Thyroid gland (tissue), 4 donors: ENCODE data around the gene CD244. TPM values are rescaled to one million over a fixed set of nuclear protein-coding genes. Genes with fewer than 3 reads are reported as not detected.

Source experiments
- DNase-seq, 2 donors: peaks; one replicate each; pipeline ENCODE4 v3.0.0-alpha.2; 2019
- H3K27ac ChIP-seq, 3 donors: fragments of 200-600 bp; sonication (generic); 1 replicate in 2 of 3; 2 replicates in 1 of 3; pipeline ENCODE4 v1.5.1; 2016 to 2019; ENCODE audit warnings: mild to moderate bottlenecking in 1 of 3, moderate library complexity in 1 of 3
- H3K27me3 ChIP-seq: fragments of 200-600 bp; sonication (generic); one replicate; pipeline ENCODE4 v1.5.1; 2019
- H3K36me3 ChIP-seq, 2 donors: fragments of 200-600 bp; sonication (generic); one replicate each; pipeline ENCODE4 v1.5.1; 2016 to 2019
- H3K4me1 ChIP-seq, 2 donors: fragments of 200-600 bp; sonication (generic); one replicate each; pipeline ENCODE4 v1.5.1; 2017 to 2019
- H3K4me3 ChIP-seq, 3 donors: fragments of 200-600 bp; sonication (generic); replicated peaks in 1 of 3; 1 replicate in 2 of 3; 2 replicates in 1 of 3; pipeline ENCODE4 v1.5.1; 2016; ENCODE audit warnings: mild to moderate bottlenecking in 1 of 3
- H3K9me3 ChIP-seq: fragments of 200-600 bp; sonication (generic); one replicate; pipeline ENCODE4 v1.5.1; 2017
- POLR2A ChIP-seq, 2 donors: fragments of 450-650 bp; IDR thresholded peaks; one replicate each; pipeline ENCODE4 v1.6.1; 2017; ENCODE audit warnings: antibody characterized with exemption in 2 of 2, mild to moderate bottlenecking in 2 of 2, moderate library complexity in 1 of 2
- WGBS, 2 donors: methylation state at CpG; one replicate each; pipeline ENCODE4 v1.1.5; 2017; 5-methylcytosine and 5-hydroxymethylcytosine counted together
- intact Hi-C: fragments of 100-400 bp; cut with DNase I; formaldehyde crosslinking; loops from one replicate; pipeline ENCODE4 v1.15.1; 2023
- total RNA-seq, 4 donors: library from RNA; depleted of rRNA; stranded (reverse); fragments of >200 nt; gene quantifications; one replicate each; pipeline ENCODE4 v1.2.3, GENCODE V29; 2016
- TF ChIP-seq, protein P1 (sequence below), 6 experiments: fragments of 200-600 bp in 3 of 6; fragments of 450-650 bp in 3 of 6; sonication (generic) in 3 of 6; IDR thresholded peaks; one replicate each; pipeline ENCODE4 v1.5.1; 2016 to 2019; ENCODE audit warnings: antibody characterized with exemption in 6 of 6, mild to moderate bottlenecking in 2 of 6, inconsistent platforms in 1 of 6, moderate library complexity in 1 of 6

The CD244 gene
- total RNA-seq, 4 donors from 2014 or later, result 0.27 TPM; not detected in 3

DNA sequence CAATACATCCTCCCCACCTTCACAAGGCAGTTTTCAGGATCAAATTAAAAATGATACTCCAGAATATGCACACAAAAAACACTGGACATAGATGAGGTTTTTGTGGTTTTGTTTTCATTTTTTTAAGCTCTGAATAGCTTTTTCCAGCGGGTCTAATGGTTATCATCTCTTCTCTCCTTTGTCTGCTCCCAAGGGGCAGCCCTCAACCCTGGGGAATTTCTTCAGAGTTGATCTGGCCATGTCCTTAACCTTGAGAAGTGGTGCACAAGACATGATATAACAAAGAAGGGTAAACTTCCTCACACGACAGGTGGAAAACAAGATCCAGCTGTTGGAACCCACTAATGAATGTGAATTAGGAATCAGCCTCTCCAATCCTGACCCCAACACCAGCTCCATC is 1.5 kb upstream of the CD244 start:
- Histone ChIP-seq H3K36me3 (no peaks in the 10 kb centered on the region), H3K9me3 (no peaks in the 10 kb centered on the region), H3K27me3 (no peaks in the 10 kb centered on the region), H3K4me1 (no peaks in the 10 kb centered on the region), H3K27ac (no peak overlapping the region), H3K4me3 (no peak overlapping the region)
- TF ChIP-seq POLR2A (IDR thresholded peaks at IDR 0.05), result no peak
- TF ChIP-seq, protein P1, sequence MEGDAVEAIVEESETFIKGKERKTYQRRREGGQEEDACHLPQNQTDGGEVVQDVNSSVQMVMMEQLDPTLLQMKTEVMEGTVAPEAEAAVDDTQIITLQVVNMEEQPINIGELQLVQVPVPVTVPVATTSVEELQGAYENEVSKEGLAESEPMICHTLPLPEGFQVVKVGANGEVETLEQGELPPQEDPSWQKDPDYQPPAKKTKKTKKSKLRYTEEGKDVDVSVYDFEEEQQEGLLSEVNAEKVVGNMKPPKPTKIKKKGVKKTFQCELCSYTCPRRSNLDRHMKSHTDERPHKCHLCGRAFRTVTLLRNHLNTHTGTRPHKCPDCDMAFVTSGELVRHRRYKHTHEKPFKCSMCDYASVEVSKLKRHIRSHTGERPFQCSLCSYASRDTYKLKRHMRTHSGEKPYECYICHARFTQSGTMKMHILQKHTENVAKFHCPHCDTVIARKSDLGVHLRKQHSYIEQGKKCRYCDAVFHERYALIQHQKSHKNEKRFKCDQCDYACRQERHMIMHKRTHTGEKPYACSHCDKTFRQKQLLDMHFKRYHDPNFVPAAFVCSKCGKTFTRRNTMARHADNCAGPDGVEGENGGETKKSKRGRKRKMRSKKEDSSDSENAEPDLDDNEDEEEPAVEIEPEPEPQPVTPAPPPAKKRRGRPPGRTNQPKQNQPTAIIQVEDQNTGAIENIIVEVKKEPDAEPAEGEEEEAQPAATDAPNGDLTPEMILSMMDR (IDR thresholded peaks at IDR 0.05), result no peak
- intact Hi-C loops, result no loop called here
- 63 to 83% methylated on average over 2 of the region's 2 CpGs for WGBS, 2 donors
- no peak for DNase-seq

DNA sequence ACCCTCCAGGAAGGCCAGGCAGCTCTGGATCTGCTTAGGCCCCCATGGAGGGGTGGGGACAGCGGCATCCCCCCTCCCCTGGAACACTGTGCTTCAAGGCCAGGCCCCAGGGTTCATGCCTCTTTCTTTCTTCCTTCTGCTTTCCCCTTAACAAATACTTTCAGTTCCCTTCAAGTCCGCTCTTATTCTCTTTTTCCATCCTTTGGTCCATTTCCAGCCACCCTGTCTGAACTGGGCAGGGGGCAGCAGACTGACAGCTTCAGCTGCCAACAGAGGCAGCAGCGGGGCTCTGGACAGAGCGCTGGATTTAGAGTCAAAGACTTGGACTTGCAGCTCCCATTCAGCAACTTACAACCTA is 1.1 kb upstream of the CD244 start:
- DNase-seq, result no peak
- Histone ChIP-seq H3K9me3 (no peaks in the 10 kb centered on the region), H3K4me1 (no peaks in the 10 kb centered on the region), H3K27me3 (no peaks in the 10 kb centered on the region), H3K4me3 (no peak overlapping the region), H3K27ac (no peak overlapping the region), H3K36me3 (no peaks in the 10 kb centered on the region)
- 94 to 95% methylated on average over 4 of the region's 4 CpGs for WGBS, 2 donors
- no peak for TF ChIP-seq POLR2A (IDR thresholded peaks at IDR 0.05)
- intact Hi-C loops, result no loop called here

DNA sequence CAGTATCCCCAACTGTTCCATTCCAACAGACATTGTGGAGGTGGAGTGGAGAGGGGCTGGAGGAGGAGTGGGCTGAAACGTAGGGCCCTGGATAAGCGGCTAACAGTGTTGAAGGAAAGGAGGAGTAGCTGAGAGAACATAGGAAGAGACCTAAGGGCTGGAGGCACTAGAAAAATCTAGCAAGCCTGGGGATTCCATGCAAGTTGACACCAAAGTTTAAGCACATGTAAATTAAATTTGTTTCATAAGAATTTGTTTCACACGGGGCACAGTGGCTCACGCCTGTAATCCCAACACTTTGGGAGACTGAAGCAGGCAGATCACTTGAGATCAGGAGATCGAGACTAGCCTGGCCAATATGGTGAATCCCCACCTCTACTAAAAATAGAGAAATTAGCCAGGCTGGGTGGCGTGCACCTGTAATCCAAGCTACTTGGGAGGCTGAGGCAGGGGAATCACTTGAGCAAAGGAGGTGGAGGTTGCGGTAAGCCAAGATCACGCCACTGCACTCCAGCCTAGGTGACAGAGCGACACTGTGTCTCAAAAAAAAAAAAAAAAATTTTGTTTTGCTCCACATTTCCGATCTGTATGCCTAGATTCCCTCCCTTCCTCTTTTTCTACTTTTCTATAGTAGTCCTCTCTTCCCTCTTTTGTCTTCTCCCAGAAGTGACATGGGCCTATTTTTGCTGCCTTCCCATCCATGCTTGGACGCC is 530 bp upstream of the CD244 start:
- whole genome bisulfite sequencing, 2 donors, result 91% methylated on average over 11 of the region's 11 CpGs
- H3K4me3 ChIP-seq, result no peak overlapping the region
- H3K27ac ChIP-seq, result no peak overlapping the region

DNA sequence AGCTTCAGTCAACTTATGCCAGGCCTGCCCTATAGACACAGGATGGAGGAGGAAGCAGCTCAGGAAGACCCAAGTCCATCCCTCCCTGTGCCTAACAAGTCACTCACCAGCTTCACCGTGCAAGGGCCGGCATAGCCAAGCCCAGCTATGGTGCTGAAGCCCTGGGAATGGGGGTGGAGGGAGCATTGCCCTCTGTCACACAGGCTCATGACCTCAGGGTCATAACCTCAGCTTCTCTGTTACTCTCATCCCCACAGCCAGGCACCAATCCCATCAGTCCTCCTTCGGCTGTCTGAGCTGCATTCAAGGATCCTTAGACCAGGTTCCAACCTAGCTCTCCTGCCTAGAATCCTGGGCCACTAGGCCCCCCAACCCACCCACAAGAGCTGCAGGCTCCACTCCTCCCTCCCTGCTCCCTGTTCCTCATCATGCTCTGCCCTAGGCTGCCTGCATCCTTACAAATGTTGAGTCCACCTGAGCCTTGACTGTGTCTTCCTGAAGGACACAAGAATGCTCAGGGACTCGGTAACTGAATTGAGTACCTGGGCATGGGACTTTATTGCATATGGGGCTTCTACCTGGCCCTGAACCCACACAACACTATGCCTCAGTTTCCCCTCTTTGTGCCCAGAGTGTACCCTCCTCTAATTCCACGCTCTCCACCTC is 1.7 kb downstream of the CD244 start:
- no peaks in the 10 kb centered on the region for H3K9me3 ChIP-seq
- 82 to 83% methylated on average over 5 of the region's 5 CpGs for WGBS, 2 donors
- DNase-seq, result no peak
- H3K27ac ChIP-seq, result no peak overlapping the region
- H3K36me3 ChIP-seq, result no peaks in the 10 kb centered on the region
- TF ChIP-seq, protein P1 (IDR thresholded peaks at IDR 0.05), result no peak
- no peak for TF ChIP-seq POLR2A (IDR thresholded peaks at IDR 0.05)
- H3K4me3 ChIP-seq, result no peak overlapping the region
- H3K27me3 ChIP-seq, result no peaks in the 10 kb centered on the region
- intact Hi-C loops, result no loop called here
- no peaks in the 10 kb centered on the region for H3K4me1 ChIP-seq

More for the DNA sequence above, 530 bp upstream of the CD244 start:
- no peak for DNase-seq
- no peaks in the 10 kb centered on the region for H3K4me1 ChIP-seq
- H3K36me3 ChIP-seq, result no peaks in the 10 kb centered on the region
- no peaks in the 10 kb centered on the region for H3K27me3 ChIP-seq
- TF ChIP-seq POLR2A (IDR thresholded peaks at IDR 0.05), result no peak
- TF ChIP-seq, protein P1 (IDR thresholded peaks at IDR 0.05), result no peak
- intact Hi-C loops, result no loop called here
- H3K9me3 ChIP-seq, result no peaks in the 10 kb centered on the region

DNA sequence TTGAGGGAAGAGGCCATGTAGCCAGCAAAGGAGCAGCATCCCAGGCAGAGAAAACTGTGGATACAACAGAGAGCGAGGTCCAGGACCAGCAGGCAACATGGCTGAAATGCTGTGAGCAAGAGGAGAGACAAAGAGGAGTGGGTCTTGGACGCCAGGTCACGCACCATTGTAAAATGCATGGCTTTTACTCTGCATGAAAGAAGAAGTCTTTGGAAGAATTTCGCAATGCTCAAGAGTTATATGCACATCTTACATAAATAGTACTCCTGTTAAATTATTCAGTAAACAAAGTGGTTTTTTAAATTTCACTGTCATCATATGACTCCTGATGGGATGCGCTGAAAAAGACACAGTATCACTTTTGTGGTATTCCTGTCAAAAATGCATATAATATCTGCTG is 3.5 kb downstream of the CD244 start:
- no peaks in the 10 kb centered on the region for H3K9me3 ChIP-seq
- no peaks in the 10 kb centered on the region for H3K4me1 ChIP-seq
- H3K27me3 ChIP-seq, result no peaks in the 10 kb centered on the region
- TF ChIP-seq, protein P1 (IDR thresholded peaks at IDR 0.05), result no peak
- no peak for TF ChIP-seq POLR2A (IDR thresholded peaks at IDR 0.05)
- H3K36me3 ChIP-seq, result no peaks in the 10 kb centered on the region
- 86 to 93% methylated on average over 5 of the region's 5 CpGs for WGBS, 2 donors
- no peak overlapping the region for H3K27ac ChIP-seq
- no peak overlapping the region for H3K4me3 ChIP-seq
- intact Hi-C loops, result no loop called here
- DNase-seq, result no peak
